ENCODE results near the gene SERTM1.

GRCh38 chr13:36725936-36726335, 52.1 kb downstream of the SERTM1 start:
- no peak for TF ChIP-seq CTCF (conservative IDR thresholded peaks at IDR 0.05 in 1 of 2, IDR thresholded peaks at IDR 0.05 in 1 of 2; ENCODE audit: extremely low read depth in 1 of 2, insufficient read depth in 1 of 2, low read depth in 1 of 2, low read length in 2 of 2)
- no peak for TF ChIP-seq EZH2 (IDR thresholded peaks at IDR 0.05; ENCODE audit: borderline replicate concordance, low read length)

All from mammary epithelial cell (primary cell).